ENCODE data around the gene LCP2. TPM values are rescaled to one million over a fixed set of nuclear protein-coding genes. Genes with fewer than 3 reads are reported as not detected.

LCP2 gene
- total RNA-seq, 1 experiment from 2014 or later = 0.36 TPM

DNA sequence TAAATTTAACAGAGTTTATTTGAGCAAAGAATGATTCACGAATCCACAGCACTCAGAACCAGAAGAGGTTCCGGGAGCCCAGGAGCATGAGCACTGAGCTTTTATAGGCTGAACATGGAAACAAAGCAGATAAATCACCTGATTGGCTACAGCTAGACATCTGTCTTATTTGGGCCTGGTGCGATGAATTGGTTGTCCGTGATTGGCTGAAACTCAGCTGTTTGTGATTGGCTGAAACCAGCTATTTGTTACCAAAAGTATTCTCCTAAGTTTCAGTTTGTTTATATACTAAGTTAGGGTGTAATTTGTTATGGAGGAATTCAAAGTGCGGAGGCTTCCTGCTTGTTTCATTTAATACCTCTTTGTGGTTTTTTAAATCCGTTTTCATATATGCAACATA, 15.8 kb upstream of the LCP2 start:
- ATAC-seq (no peak), DNase-seq (ENCODE audit: low read depth, low spot score) (no peak)
- TF ChIP-seq, protein P1, sequence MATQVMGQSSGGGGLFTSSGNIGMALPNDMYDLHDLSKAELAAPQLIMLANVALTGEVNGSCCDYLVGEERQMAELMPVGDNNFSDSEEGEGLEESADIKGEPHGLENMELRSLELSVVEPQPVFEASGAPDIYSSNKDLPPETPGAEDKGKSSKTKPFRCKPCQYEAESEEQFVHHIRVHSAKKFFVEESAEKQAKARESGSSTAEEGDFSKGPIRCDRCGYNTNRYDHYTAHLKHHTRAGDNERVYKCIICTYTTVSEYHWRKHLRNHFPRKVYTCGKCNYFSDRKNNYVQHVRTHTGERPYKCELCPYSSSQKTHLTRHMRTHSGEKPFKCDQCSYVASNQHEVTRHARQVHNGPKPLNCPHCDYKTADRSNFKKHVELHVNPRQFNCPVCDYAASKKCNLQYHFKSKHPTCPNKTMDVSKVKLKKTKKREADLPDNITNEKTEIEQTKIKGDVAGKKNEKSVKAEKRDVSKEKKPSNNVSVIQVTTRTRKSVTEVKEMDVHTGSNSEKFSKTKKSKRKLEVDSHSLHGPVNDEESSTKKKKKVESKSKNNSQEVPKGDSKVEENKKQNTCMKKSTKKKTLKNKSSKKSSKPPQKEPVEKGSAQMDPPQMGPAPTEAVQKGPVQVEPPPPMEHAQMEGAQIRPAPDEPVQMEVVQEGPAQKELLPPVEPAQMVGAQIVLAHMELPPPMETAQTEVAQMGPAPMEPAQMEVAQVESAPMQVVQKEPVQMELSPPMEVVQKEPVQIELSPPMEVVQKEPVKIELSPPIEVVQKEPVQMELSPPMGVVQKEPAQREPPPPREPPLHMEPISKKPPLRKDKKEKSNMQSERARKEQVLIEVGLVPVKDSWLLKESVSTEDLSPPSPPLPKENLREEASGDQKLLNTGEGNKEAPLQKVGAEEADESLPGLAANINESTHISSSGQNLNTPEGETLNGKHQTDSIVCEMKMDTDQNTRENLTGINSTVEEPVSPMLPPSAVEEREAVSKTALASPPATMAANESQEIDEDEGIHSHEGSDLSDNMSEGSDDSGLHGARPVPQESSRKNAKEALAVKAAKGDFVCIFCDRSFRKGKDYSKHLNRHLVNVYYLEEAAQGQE (IDR thresholded peaks at IDR 0.05; ENCODE audit: insufficient read depth in 1 of 2, low read depth in 2 of 2, low read length in 1 of 2) = no peak
- no peak for TF ChIP-seq TCF7L2 (IDR thresholded peaks at IDR 0.05; ENCODE audit: low read depth, low read length)
- no peak for TF ChIP-seq CTCF (IDR thresholded peaks at IDR 0.05)
- TF ChIP-seq POLR2AphosphoS5 (IDR thresholded peaks at IDR 0.05; ENCODE audit: low read depth, low read length) = no peak
- TF ChIP-seq SIN3A (IDR thresholded peaks at IDR 0.05; ENCODE audit: borderline replicate concordance, insufficient read depth, low read depth, low read length) = no peak
- intact Hi-C loops (cut with micrococcal nuclease; ENCODE audit: unreplicated experiment) (no loop called here), in situ Hi-C loops (cut with HindIII; ENCODE audit: low pct_unique_long_range_greater_than_20kb, low sequenced_read_pairs) (no loop called here)
- Histone ChIP-seq H3K4me1 (ENCODE audit: control insufficient read depth, insufficient read depth, low read length) (no peaks in the 10 kb centered on the region), H3K4me3 (ENCODE audit: low read depth in 2 of 2, low read length in 2 of 2) (no peak overlapping the region), H3K27ac (ENCODE audit: low read length) (no peak overlapping the region), H3K27me3 (ENCODE audit: control insufficient read depth, insufficient read depth, low read length) (peaks cover 3% of the 10 kb centered on the region), H3K9me3 (ENCODE audit: control insufficient read depth, insufficient read depth, low read depth, low read length) (no peaks in the 10 kb centered on the region), H3K36me3 (ENCODE audit: control insufficient read depth, insufficient read depth, low read length) (no peaks in the 10 kb centered on the region)
- ChIA-PET CTCF (no interaction called here), POLR2A (no interaction called here)
- no TSS peak for BruUV-seq (replicated peaks)

- CTCF ChIA-PET = no interaction called here
- DNase-seq (ENCODE audit: low read depth, low spot score) (no peak), ATAC-seq (no peak)
- H3K27me3 ChIP-seq (ENCODE audit: control insufficient read depth, insufficient read depth, low read length) = peaks cover 3% of the 10 kb centered on the region
- no TSS peak for BruUV-seq (replicated peaks)
- intact Hi-C loops (cut with micrococcal nuclease; ENCODE audit: unreplicated experiment) = no loop called here
- H3K9me3 ChIP-seq (ENCODE audit: control insufficient read depth, insufficient read depth, low read depth, low read length) = no peaks in the 10 kb centered on the region
- H3K4me1 ChIP-seq (ENCODE audit: control insufficient read depth, insufficient read depth, low read length) = no peaks in the 10 kb centered on the region
- no peak overlapping the region for H3K4me3 ChIP-seq (ENCODE audit: low read depth in 2 of 2, low read length in 2 of 2)
- in situ Hi-C loops (cut with HindIII; ENCODE audit: low pct_unique_long_range_greater_than_20kb, low sequenced_read_pairs) = no loop called here
- POLR2A ChIA-PET = no interaction called here
- H3K36me3 ChIP-seq (ENCODE audit: control insufficient read depth, insufficient read depth, low read length) = no peaks in the 10 kb centered on the region
- no peak overlapping the region for H3K27ac ChIP-seq (ENCODE audit: low read length)
- TF ChIP-seq CTCF (IDR thresholded peaks at IDR 0.05) (no peak), TCF7L2 (IDR thresholded peaks at IDR 0.05; ENCODE audit: low read depth, low read length) (no peak), SIN3A (IDR thresholded peaks at IDR 0.05; ENCODE audit: borderline replicate concordance, insufficient read depth, low read depth, low read length) (no peak), POLR2AphosphoS5 (IDR thresholded peaks at IDR 0.05; ENCODE audit: low read depth, low read length) (no peak)
- TF ChIP-seq, protein P1 (IDR thresholded peaks at IDR 0.05; ENCODE audit: insufficient read depth in 1 of 2, low read depth in 2 of 2, low read length in 1 of 2) = no peak
These were observed 15.1 kb upstream of the LCP2 start for GRCh38 chr5:170312666-170313065.

Data from Panc1 (cell line).